ENCODE measurements around the gene LRRC3B. TPM values are rescaled to one million over a fixed set of nuclear protein-coding genes. Genes with fewer than 3 reads are reported as not detected.

The LRRC3B gene
- total RNA-seq, 2 donors from 2014 or later, result not detected

DNA sequence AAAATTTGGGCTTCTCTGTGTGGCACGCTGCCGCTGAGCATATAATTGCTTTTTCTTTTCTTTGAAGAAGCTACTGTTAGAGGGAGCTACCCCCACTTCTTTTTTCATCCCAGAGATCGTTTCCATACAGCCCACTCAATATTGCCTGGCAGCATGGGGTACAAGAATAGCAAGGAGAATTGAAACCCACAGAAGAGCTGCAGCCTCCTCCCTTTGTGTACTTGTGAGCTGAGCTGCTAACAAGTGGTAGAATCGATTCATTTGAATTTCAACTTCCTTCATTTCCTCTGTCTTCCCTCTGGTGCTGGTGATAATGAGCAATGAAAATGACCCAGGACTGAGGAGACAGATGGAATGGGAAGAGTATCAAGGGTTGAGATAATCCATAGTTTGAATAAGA lies 64.9 kb downstream of the LRRC3B start:
- H3K36me3 Mint-ChIP-seq (ENCODE audit: insufficient read depth in 2 of 2), result no peaks in the 10 kb centered on the region
- H3K4me1 Mint-ChIP-seq (ENCODE audit: low read depth), result no peaks in the 10 kb centered on the region
- no peak overlapping the region for H3K27ac Mint-ChIP-seq
- no peak for ATAC-seq (replicated peaks in 1 of 2)
- no peak overlapping the region for H3K4me3 Mint-ChIP-seq
- DNase-seq, result no peak
- no peaks in the 10 kb centered on the region for H3K27me3 Mint-ChIP-seq (ENCODE audit: low read depth)
- peaks cover 0 to 7% of the 10 kb centered on the region in 2 donors for H3K9me3 Mint-ChIP-seq

- DNase-seq (no peak), ATAC-seq (replicated peaks in 1 of 2) (no peak)
- Mint-ChIP-seq H3K4me1 (ENCODE audit: low read depth) (no peaks in the 10 kb centered on the region), H3K9me3 (peaks cover 3% of the 10 kb centered on the region in 2 donors), H3K27ac (no peak overlapping the region), H3K27me3 (ENCODE audit: low read depth) (no peaks in the 10 kb centered on the region), H3K36me3 (ENCODE audit: insufficient read depth in 2 of 2) (no peaks in the 10 kb centered on the region), H3K4me3 (no peak overlapping the region)
Measured at GRCh38 chr3:26699553-26699952, 77.0 kb downstream of the LRRC3B start.

DNA sequence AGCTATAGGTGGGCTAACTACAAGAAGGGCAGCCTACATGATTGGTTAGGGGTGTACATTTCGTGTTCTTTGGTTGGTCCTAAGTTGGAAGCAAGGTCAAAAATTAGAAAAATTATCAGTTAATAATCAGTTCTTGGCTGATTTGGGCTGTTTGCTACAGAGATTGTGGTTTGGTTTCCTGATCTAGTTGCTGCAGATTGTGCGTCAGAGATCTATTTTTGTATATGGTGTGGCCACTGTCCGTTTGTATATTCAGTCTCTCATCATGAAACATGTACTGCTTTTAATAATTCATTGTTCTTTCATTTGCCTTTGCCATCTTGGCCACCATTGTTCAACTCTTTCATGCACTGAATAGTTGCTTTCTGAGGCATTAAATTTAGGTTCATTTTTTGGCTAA lies 80.9 kb downstream of the LRRC3B start:
- Mint-ChIP-seq H3K4me3 (no peak overlapping the region), H3K27ac (no peak overlapping the region), H3K9me3 (peaks cover 2 to 4% of the 10 kb centered on the region in 2 donors), H3K36me3 (ENCODE audit: insufficient read depth in 2 of 2) (no peaks in the 10 kb centered on the region), H3K27me3 (ENCODE audit: low read depth) (no peaks in the 10 kb centered on the region), H3K4me1 (ENCODE audit: low read depth) (no peaks in the 10 kb centered on the region)
- DNase-seq (no peak), ATAC-seq (replicated peaks in 1 of 2) (no peak)

GRCh38 chr3:26704736-26705135 lies 82.2 kb downstream of the LRRC3B start:
- ATAC-seq (replicated peaks in 1 of 2), result no peak
- Mint-ChIP-seq H3K4me1 (ENCODE audit: low read depth) (no peaks in the 10 kb centered on the region), H3K27me3 (ENCODE audit: low read depth) (no peaks in the 10 kb centered on the region), H3K27ac (no peak overlapping the region), H3K4me3 (no peak overlapping the region), H3K36me3 (ENCODE audit: insufficient read depth in 2 of 2) (no peaks in the 10 kb centered on the region), H3K9me3 (peaks cover 2 to 4% of the 10 kb centered on the region in 2 donors)
- DNase-seq, result no peak

DNA sequence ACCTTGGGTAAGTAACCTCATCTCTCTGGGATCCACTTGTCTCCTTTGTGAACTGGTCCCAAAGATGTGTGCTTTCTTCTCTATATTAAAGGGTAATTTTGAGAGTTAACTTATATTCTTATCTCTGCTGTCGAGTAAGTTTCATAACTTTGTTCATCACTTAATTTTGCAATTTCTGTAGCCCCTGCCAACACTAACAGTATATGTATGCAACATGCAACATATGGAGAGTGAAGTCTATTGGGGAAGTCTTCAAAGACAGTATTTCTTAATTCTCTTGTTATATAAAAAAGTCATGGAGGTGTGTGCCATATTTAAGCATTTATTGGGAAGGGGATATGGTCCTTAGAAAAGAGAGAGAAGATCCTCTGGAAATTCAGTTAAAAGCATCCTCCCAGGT lies 85.9 kb downstream of the LRRC3B start:
- H3K27ac Mint-ChIP-seq, result no peak overlapping the region
- H3K36me3 Mint-ChIP-seq (ENCODE audit: insufficient read depth in 2 of 2), result no peaks in the 10 kb centered on the region
- no peaks in the 10 kb centered on the region for H3K27me3 Mint-ChIP-seq (ENCODE audit: low read depth)
- H3K4me1 Mint-ChIP-seq (ENCODE audit: low read depth), result no peaks in the 10 kb centered on the region
- H3K9me3 Mint-ChIP-seq, result peaks cover 2% of the 10 kb centered on the region in 2 donors
- DNase-seq, result no peak
- no peak for ATAC-seq (replicated peaks in 1 of 2)
- no peak overlapping the region for H3K4me3 Mint-ChIP-seq

- Mint-ChIP-seq H3K9me3 (no peaks in the 10 kb centered on the region), H3K27me3 (ENCODE audit: low read depth) (no peaks in the 10 kb centered on the region), H3K27ac (no peak overlapping the region), H3K36me3 (ENCODE audit: insufficient read depth in 2 of 2) (no peaks in the 10 kb centered on the region), H3K4me3 (no peak overlapping the region), H3K4me1 (ENCODE audit: low read depth) (no peaks in the 10 kb centered on the region)
- ATAC-seq (replicated peaks in 1 of 2) (no peak), DNase-seq (peak in 1 of 2 donors; percentile 1)
Measured at GRCh38 chr3:26712211-26713026, 89.8 kb downstream of the LRRC3B start.

DNA sequence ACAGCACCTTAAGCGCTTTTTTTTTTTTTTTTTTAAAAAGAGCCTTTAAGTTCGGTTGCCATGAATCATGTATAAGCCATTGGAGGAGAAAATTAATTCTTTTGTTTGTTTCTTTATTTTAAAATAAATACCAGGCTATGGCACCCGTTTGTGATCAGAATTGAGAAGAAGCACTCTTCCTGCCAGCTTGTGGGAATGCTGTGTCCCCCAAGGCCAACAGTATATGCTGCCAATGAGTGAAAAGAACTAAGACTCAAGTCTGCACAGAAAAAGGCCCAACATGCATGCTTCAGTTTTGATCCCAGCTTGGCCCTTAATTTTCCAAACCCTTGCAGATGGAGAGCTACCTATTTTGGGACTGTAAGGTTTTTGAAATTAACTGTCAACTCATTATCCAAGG lies 90.5 kb downstream of the LRRC3B start:
- no peaks in the 10 kb centered on the region for H3K27me3 Mint-ChIP-seq (ENCODE audit: low read depth)
- no peak overlapping the region for H3K27ac Mint-ChIP-seq
- H3K4me3 Mint-ChIP-seq, result no peak overlapping the region
- no peaks in the 10 kb centered on the region for H3K36me3 Mint-ChIP-seq (ENCODE audit: insufficient read depth in 2 of 2)
- DNase-seq (no peak), ATAC-seq (replicated peaks in 1 of 2) (no peak)
- H3K4me1 Mint-ChIP-seq (ENCODE audit: low read depth), result no peaks in the 10 kb centered on the region
- H3K9me3 Mint-ChIP-seq, result no peaks in the 10 kb centered on the region

DNA sequence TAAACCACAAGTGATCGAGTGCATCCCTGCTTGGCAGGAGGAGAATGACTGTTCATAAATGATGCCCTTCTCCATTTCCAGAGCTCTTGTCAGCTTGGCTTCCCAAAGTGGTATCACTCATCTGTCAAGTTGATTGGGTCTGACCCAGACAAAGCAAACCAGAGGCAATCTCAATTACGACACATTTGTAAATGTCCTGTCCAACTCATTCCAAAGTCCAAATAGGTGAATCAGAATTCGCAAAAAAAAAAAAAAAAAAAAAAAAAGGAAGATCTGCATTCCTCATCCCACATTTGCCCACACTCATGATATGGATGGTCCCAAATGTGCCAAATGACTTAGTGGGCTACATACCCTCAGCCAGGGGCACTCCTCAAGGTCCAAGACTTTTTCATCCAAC lies 91.9 kb downstream of the LRRC3B start:
- Mint-ChIP-seq H3K4me3 (no peak overlapping the region), H3K4me1 (ENCODE audit: low read depth) (no peaks in the 10 kb centered on the region), H3K27me3 (ENCODE audit: low read depth) (no peaks in the 10 kb centered on the region), H3K36me3 (ENCODE audit: insufficient read depth in 2 of 2) (no peaks in the 10 kb centered on the region), H3K9me3 (no peaks in the 10 kb centered on the region), H3K27ac (no peak overlapping the region)
- no peak for DNase-seq
- ATAC-seq (replicated peaks in 1 of 2), result no peak

DNA sequence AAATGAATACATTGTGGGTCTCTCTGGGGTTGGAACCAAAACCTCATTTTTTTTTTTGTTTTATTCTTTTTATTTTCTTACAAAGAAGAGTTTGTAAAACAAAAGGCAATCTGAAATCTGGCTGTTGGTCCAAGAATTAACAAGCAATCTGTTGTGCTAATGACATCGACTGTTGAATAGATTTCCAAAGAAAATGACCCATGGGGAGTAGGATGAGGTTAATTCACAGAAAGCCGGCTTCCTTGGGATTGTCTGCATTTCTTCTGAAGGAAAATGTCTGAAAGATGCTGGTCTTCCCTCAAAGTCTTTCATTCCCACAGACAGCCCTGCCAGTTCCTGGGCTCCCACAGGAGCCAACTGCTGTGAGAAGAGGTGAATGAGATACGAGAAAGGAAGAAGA lies 92.9 kb downstream of the LRRC3B start:
- Mint-ChIP-seq H3K27ac (no peak overlapping the region), H3K4me3 (no peak overlapping the region), H3K4me1 (ENCODE audit: low read depth) (no peaks in the 10 kb centered on the region), H3K36me3 (ENCODE audit: insufficient read depth in 2 of 2) (no peaks in the 10 kb centered on the region), H3K27me3 (ENCODE audit: low read depth) (no peaks in the 10 kb centered on the region), H3K9me3 (no peaks in the 10 kb centered on the region)
- ATAC-seq (replicated peaks in 1 of 2) (no peak), DNase-seq (no peak)

DNA sequence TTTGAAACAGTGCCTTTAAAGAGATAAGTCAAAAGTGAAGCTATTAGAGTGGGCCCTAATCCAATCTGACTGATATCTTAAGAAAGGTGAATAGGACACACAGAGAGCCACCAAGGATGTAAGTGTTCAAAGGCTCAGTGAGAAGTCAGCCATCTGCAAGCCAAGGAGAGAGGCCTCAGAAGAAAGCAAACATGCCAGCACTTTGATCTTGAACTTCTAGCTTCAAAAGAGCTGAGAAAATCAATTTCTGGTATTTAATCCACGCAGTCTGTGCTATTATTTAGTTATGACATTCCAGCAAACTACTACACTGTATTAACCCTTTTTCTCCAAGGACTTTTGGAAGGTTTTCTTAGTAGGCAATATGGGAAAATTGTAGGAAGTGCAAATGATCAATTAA lies 95.7 kb downstream of the LRRC3B start:
- H3K4me3 Mint-ChIP-seq, result no peak overlapping the region
- H3K4me1 Mint-ChIP-seq (ENCODE audit: low read depth), result no peaks in the 10 kb centered on the region
- H3K9me3 Mint-ChIP-seq, result no peaks in the 10 kb centered on the region
- ATAC-seq (replicated peaks in 1 of 2) (no peak), DNase-seq (no peak)
- H3K36me3 Mint-ChIP-seq (ENCODE audit: insufficient read depth in 2 of 2), result no peaks in the 10 kb centered on the region
- H3K27ac Mint-ChIP-seq, result no peak overlapping the region
- H3K27me3 Mint-ChIP-seq (ENCODE audit: low read depth), result no peaks in the 10 kb centered on the region

DNA sequence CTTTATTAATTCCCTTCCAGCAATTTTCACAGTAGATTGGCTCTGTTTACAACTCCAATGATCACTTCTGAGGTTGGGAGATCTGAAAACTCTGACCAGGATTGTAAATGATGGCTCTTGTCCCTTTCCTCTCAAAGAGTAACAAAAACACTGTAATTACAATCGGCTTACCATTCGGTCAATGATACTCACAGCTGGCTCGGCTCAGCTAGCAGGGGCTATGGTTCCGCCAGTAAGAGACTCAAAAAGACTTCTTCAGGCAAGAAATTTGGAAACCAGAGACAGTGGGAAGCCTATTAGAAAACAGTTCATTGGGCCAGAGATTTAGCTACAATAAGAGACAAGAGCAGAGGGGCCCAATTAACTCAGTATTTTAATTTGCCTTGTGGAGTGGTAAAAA lies 96.6 kb downstream of the LRRC3B start:
- no peaks in the 10 kb centered on the region for H3K4me1 Mint-ChIP-seq (ENCODE audit: low read depth)
- no peak overlapping the region for H3K4me3 Mint-ChIP-seq
- no peaks in the 10 kb centered on the region for H3K27me3 Mint-ChIP-seq (ENCODE audit: low read depth)
- H3K27ac Mint-ChIP-seq, result no peak overlapping the region
- DNase-seq (no peak), ATAC-seq (replicated peaks in 1 of 2) (no peak)
- H3K9me3 Mint-ChIP-seq, result no peaks in the 10 kb centered on the region
- no peaks in the 10 kb centered on the region for H3K36me3 Mint-ChIP-seq (ENCODE audit: insufficient read depth in 2 of 2)

- Mint-ChIP-seq H3K36me3 (ENCODE audit: insufficient read depth in 2 of 2) (no peaks in the 10 kb centered on the region), H3K27ac (no peak overlapping the region), H3K9me3 (no peaks in the 10 kb centered on the region), H3K4me3 (no peak overlapping the region), H3K27me3 (ENCODE audit: low read depth) (no peaks in the 10 kb centered on the region), H3K4me1 (ENCODE audit: low read depth) (no peaks in the 10 kb centered on the region)
- ATAC-seq (replicated peaks in 1 of 2) (no peak), DNase-seq (no peak)
Measured at GRCh38 chr3:26721047-26721446, 98.5 kb downstream of the LRRC3B start.

DNA sequence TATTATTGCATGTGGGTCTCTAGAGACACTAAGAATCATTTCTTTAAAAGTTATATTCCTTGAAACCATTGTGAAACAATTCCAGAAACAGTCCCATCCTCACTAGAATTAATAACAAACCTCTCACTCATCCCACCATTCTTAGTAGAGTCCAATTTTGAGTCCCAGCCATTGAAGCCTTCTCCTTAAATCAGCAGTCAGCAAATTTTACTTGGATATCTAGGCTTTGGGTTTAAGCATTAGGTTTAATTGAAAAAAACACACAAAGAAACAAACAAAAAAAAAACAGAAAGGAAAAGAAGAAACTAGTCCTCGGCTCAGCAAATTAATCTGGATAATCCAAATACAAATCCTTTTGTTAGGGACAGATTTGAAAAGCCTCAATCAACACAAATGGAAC lies 109.3 kb downstream of the LRRC3B start:
- no peaks in the 10 kb centered on the region for H3K4me1 Mint-ChIP-seq (ENCODE audit: low read depth)
- ATAC-seq (replicated peaks in 1 of 2) (no peak), DNase-seq (no peak)
- no peak overlapping the region for H3K4me3 Mint-ChIP-seq
- no peaks in the 10 kb centered on the region for H3K36me3 Mint-ChIP-seq (ENCODE audit: insufficient read depth in 2 of 2)
- peaks cover under 1 to 5% of the 10 kb centered on the region in 2 donors for H3K9me3 Mint-ChIP-seq
- no peak overlapping the region for H3K27ac Mint-ChIP-seq
- H3K27me3 Mint-ChIP-seq (ENCODE audit: low read depth), result no peaks in the 10 kb centered on the region

DNA sequence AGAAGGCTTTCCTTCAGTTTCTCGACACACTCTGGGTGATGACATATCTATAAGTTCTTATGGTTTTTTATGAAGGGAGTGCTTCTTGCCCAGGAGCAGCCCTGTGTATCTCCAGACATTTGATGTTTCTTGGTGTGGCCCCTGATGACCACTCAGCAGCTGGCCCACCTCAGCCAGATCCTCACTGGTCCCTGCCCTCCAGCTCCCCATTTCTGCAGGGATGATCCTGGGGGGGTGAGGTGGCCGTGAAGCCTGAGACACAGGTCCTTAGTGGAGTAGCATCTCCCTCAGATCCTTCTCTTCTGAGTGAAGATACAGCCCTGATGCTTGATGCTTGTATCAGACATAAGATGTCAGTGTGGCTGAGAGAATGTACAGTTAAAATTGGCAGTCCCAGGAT lies 127.7 kb downstream of the LRRC3B start:
- Mint-ChIP-seq H3K9me3 (peaks cover 5 to 6% of the 10 kb centered on the region in 2 donors), H3K4me1 (ENCODE audit: low read depth) (no peaks in the 10 kb centered on the region), H3K4me3 (no peak overlapping the region), H3K27me3 (ENCODE audit: low read depth) (no peaks in the 10 kb centered on the region), H3K27ac (no peak overlapping the region), H3K36me3 (ENCODE audit: insufficient read depth in 2 of 2) (no peaks in the 10 kb centered on the region)
- DNase-seq (no peak), ATAC-seq (replicated peaks in 1 of 2) (no peak)

Measured in activated T-cell treated with anti-CD3 and anti-CD28 coated beads, Interleukin-2, amount 50 U/mL, for 72 hours (primary cell).